ENCODE data around the gene CCAR1. TPM values are rescaled to one million over a fixed set of nuclear protein-coding genes. Genes with fewer than 3 reads are reported as not detected.

The CCAR1 gene
- total and polyA plus RNA-seq, 2 of the 4 experiments (the other 2 are of a cell fraction) = 35.1 to 60.8 TPM

DNA sequence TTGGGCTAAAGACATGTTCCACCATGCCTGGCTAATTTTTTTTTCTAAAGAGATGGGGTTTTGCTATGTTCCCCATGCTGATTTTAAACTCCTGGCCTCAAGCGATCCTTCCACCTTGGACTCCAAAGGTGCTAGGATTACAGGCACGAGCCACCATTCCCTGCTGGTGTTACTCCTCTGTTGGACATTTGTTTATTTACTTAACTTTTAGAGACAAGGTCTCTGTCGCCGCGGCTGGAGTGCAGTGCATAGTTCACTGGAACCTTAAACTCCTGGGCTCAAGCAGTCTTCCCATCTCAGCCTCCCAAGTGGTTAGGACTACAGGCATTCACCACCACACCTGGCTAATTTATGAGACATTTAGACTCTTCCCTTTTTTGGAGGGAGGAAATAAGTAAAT is 38.9 kb downstream of the CCAR1 start:
- WGBS, 2 experiments (ENCODE audit: extremely low coverage in 2 of 2, insufficient read length in 1 of 2) = no CpG with 5 or more reads among the region's 5 CpGs
- no peaks in the 10 kb centered on the region for H4K20me1 ChIP-seq (ENCODE audit: insufficient read depth, low read length)
- no peak overlapping the region for H3K56ac ChIP-seq (ENCODE audit: extremely low read depth, insufficient read depth, low read length)
- H3K9ac ChIP-seq (ENCODE audit: low read depth, low read length) = no peak overlapping the region
- no peaks in the 10 kb centered on the region for H3K4me1 ChIP-seq (ENCODE audit: control insufficient read depth, insufficient read depth, low read length)
- H4K8ac ChIP-seq (ENCODE audit: low read depth in 2 of 2, low read length in 2 of 2) = no peak overlapping the region
- H4K5ac ChIP-seq (ENCODE audit: low read depth, low read length) = no peak overlapping the region
- H3K4me3 ChIP-seq (ENCODE audit: insufficient read depth, low read depth, low read length) = no peak overlapping the region
- no peak overlapping the region for H3K4me2 ChIP-seq (ENCODE audit: low read depth, low read length)
- H3K18ac ChIP-seq (ENCODE audit: low read depth, low read length) = no peak overlapping the region
- H2AFZ ChIP-seq (replicated peaks; ENCODE audit: low read length, poor library complexity) = no peak overlapping the region
- H3K14ac ChIP-seq (replicated peaks; ENCODE audit: low read depth, low read length) = no peak overlapping the region
- no peak overlapping the region; the same call in 1 of the 2 replicates for H3K27ac ChIP-seq (ENCODE audit: insufficient read depth, low read length)
- ChIA-PET CTCF (no interaction called here), POLR2A (ENCODE audit: unreplicated experiment) (no interaction called here)
- peaks cover 3 to 22% of the 10 kb centered on the region in 2 experiments; a peak in 3 of 4 replicates for H3K79me1 ChIP-seq (ENCODE audit: low read depth in 1 of 2, low read length in 2 of 2)
- no peak overlapping the region for H2BK120ac ChIP-seq (ENCODE audit: low read depth, low read length)
- H3K36me3 ChIP-seq (ENCODE audit: control insufficient read depth, insufficient read depth, low read length) = peaks cover 59% of the 10 kb centered on the region
- H2BK5ac ChIP-seq (ENCODE audit: low read depth, low read length, poor library complexity, severe bottlenecking) = no peak overlapping the region
- H2AK5ac ChIP-seq (ENCODE audit: low read depth, low read length) = no peak overlapping the region
- in situ Hi-C loops (cut with MboI; ENCODE audit: low sequenced_read_pairs) = loop anchor here (10.0 kb wide), 1 partner anchor 155 kb away; no protein-coding TSS in a partner anchor
- H2AK9ac ChIP-seq (replicated peaks; ENCODE audit: low read depth, low read length, poor library complexity) = no peak overlapping the region
- H4K91ac ChIP-seq (ENCODE audit: insufficient read depth, low read depth, low read length) = no peak overlapping the region
- no peaks in the 10 kb centered on the region for H3K27me3 ChIP-seq (ENCODE audit: control insufficient read depth, insufficient read depth, low read length)
- H3K23ac ChIP-seq (ENCODE audit: low read depth, low read length) = no peak overlapping the region; the same call in 1 of the 2 replicates
- H2BK20ac ChIP-seq (ENCODE audit: low read depth, low read length) = no peak overlapping the region
- no peak for ATAC-seq (ENCODE audit: low read depth)
- dilution Hi-C loops (cut with HindIII; ENCODE audit: low sequenced_read_pairs, unreplicated experiment) = loop anchor here (25.0 kb wide), 1 partner anchor 152 kb away; the partner anchor contains the start of gene DDX50
- no TSS peak for BruUV-seq (replicated peaks)
- H3K9me1 ChIP-seq (ENCODE audit: insufficient read depth, low read length) = no peaks in the 10 kb centered on the region
- DNase-seq = no peak
- intact Hi-C loops (cut with micrococcal nuclease) = loop anchor here (5.0 to 10.0 kb wide), 2 partner anchors 33 to 215 kb away; no protein-coding TSS in a partner anchor
- no peak overlapping the region for H2BK15ac ChIP-seq (ENCODE audit: low read depth, low read length)
- H3K9me3 ChIP-seq (ENCODE audit: control insufficient read depth, insufficient read depth, low read length) = no peaks in the 10 kb centered on the region
- no peak overlapping the region for H3K4ac ChIP-seq (ENCODE audit: low read depth, low read length)
- TF ChIP-seq MAZ (IDR thresholded peaks at IDR 0.05; ENCODE audit: borderline replicate concordance, low read depth, low read length) (no peak), CTCF (conservative IDR thresholded peaks at IDR 0.05; ENCODE audit: low read depth, low read length) (no peak), SMC3 (IDR thresholded peaks at IDR 0.05; ENCODE audit: low read depth, low read length) (no peak), NFE2L2 (IDR thresholded peaks at IDR 0.05; ENCODE audit: low read depth, low read length) (no peak), ELK1 (IDR thresholded peaks at IDR 0.05; ENCODE audit: borderline replicate concordance, low read depth, low read length) (no peak), RCOR1 (IDR thresholded peaks at IDR 0.05; ENCODE audit: insufficient replicate concordance, low read length) (no peak), MAFK (IDR thresholded peaks at IDR 0.05; ENCODE audit: low read depth, low read length) (no peak), RAD21 (IDR thresholded peaks at IDR 0.05; ENCODE audit: low read length) (no peak), CHD1 (IDR thresholded peaks at IDR 0.05; ENCODE audit: low read depth, low read length) (no peak), CEBPB (IDR thresholded peaks at IDR 0.05; ENCODE audit: low read depth, low read length) (no peak), BHLHE40 (IDR thresholded peaks at IDR 0.05; ENCODE audit: low read depth, low read length) (no peak), FOS (IDR thresholded peaks at IDR 0.05; ENCODE audit: low read depth, low read length) (no peak)
- TF ChIP-seq, protein P1, sequence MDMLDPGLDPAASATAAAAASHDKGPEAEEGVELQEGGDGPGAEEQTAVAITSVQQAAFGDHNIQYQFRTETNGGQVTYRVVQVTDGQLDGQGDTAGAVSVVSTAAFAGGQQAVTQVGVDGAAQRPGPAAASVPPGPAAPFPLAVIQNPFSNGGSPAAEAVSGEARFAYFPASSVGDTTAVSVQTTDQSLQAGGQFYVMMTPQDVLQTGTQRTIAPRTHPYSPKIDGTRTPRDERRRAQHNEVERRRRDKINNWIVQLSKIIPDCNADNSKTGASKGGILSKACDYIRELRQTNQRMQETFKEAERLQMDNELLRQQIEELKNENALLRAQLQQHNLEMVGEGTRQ (IDR thresholded peaks at IDR 0.05; ENCODE audit: low read depth, low read length) = no peak

Data from IMR-90 (cell line).